A549 (cell line): ENCODE data around the gene CHMP3.

ENCODE experiments used
- CHD4 ChIP-seq: fragments of 200-600 bp; sonication (generic); IDR thresholded peaks from 2 replicates; pipeline ENCODE4 v1.6.1; 2016; ENCODE audit warnings: antibody characterized with exemption, mild to moderate bottlenecking, borderline replicate concordance
- EP300 ChIP-seq, 2 experiments: fragments of >200 bp; sonication (Bioruptor Twin); formaldehyde crosslinking; IDR thresholded peaks; 2 replicates in 1 of 2; 3 replicates in 1 of 2; pipeline ENCODE4 v1.6.1; 2016 to 2017
- ESRRA ChIP-seq: fragments of 150-350 bp; IDR thresholded peaks from 2 replicates; pipeline ENCODE4 v1.6.1; 2014; ENCODE audit warnings: mild to moderate bottlenecking, low read length, borderline replicate concordance
- HDAC2 ChIP-seq: fragments of 200-600 bp; sonication (generic); IDR thresholded peaks from 2 replicates; pipeline ENCODE4 v1.6.1; 2016
- JUN ChIP-seq, 2 experiments: fragments of >200 bp; sonication (Bioruptor Twin); formaldehyde crosslinking; IDR thresholded peaks; 2 replicates in 1 of 2; 3 replicates in 1 of 2; pipeline ENCODE4 v1.6.1; 2016 to 2017
- PHF8 ChIP-seq: fragments of 200-600 bp; sonication (generic); IDR thresholded peaks from 2 replicates; pipeline ENCODE4 v1.6.1; 2016; ENCODE audit warnings: low read depth, mild to moderate bottlenecking, antibody characterized with exemption, moderate library complexity, borderline replicate concordance
- RAD21 ChIP-seq, 2 experiments: fragments of >200 bp in 1 of 2; sonication (Bioruptor Twin) in 1 of 2; formaldehyde crosslinking in 1 of 2; IDR thresholded peaks in 1 of 2; conservative IDR thresholded peaks in 1 of 2; 2 replicates in 1 of 2; 3 replicates in 1 of 2; pipeline ENCODE4 v1.6.1; 2012 to 2018; ENCODE audit warnings: inconsistent platforms in 1 of 2
- SREBF2 ChIP-seq: fragments of 450-650 bp; IDR thresholded peaks from 2 replicates; pipeline ENCODE4 v1.6.1; 2014; ENCODE audit warnings: mild to moderate bottlenecking, moderate library complexity
- ZC3H11A ChIP-seq: fragments of 450-650 bp; IDR thresholded peaks from 2 replicates; pipeline ENCODE4 v1.6.1; 2014; ENCODE audit warnings: antibody characterized with exemption, mild to moderate bottlenecking
- TF ChIP-seq, protein P1 (sequence below): fragments of >200 bp; sonication (Bioruptor Twin); formaldehyde crosslinking; IDR thresholded peaks from 3 replicates; pipeline ENCODE4 v1.5.1; 2016
- TF ChIP-seq, protein P2 (sequence below): IDR thresholded peaks from 2 replicates; pipeline ENCODE4 v1.6.1; 2012
- TF ChIP-seq, protein P3 (sequence below): fragments of 200-600 bp; sonication (generic); IDR thresholded peaks from 2 replicates; pipeline ENCODE4 v1.6.1; 2016; ENCODE audit warnings: antibody characterized with exemption, mild to moderate bottlenecking, moderate library complexity
- TF ChIP-seq, protein P4 (sequence below): fragments of >200 bp; sonication (Bioruptor Twin); formaldehyde crosslinking; IDR thresholded peaks from 2 replicates; pipeline ENCODE4 v1.6.1; 2016

DNA sequence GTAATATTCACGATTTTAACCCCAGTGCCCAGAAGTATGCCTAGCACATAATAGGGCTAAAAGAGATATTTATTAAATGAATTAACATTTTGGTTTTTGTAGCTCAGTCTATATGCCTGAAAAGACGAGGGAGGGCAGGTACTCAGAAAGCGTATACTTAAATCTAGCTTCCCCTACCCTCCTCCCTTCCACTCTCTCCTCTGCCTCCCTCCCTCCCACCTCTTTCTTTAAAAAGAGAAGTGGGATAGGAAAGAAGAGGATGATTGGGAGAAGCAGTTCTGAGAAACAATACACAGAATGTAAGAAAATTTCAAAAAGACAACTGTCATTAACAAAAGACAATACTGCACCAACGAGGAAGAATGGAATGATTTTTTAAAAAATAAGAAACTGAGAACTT, 39.8 kb downstream of the CHMP3 start:
- TF ChIP-seq JUN (IDR thresholded peaks at IDR 0.05) (no peak), CHD4 (no peak), RAD21 (conservative IDR thresholded peaks at IDR 0.05 in 1 of 2, IDR thresholded peaks at IDR 0.05 in 1 of 2) (no peak), EP300 (IDR thresholded peaks at IDR 0.05) (no peak), HDAC2 (no peak), PHF8 (no peak), ZC3H11A (no peak), SREBF2 (no peak), ESRRA (no peak)
- TF ChIP-seq, protein P1, sequence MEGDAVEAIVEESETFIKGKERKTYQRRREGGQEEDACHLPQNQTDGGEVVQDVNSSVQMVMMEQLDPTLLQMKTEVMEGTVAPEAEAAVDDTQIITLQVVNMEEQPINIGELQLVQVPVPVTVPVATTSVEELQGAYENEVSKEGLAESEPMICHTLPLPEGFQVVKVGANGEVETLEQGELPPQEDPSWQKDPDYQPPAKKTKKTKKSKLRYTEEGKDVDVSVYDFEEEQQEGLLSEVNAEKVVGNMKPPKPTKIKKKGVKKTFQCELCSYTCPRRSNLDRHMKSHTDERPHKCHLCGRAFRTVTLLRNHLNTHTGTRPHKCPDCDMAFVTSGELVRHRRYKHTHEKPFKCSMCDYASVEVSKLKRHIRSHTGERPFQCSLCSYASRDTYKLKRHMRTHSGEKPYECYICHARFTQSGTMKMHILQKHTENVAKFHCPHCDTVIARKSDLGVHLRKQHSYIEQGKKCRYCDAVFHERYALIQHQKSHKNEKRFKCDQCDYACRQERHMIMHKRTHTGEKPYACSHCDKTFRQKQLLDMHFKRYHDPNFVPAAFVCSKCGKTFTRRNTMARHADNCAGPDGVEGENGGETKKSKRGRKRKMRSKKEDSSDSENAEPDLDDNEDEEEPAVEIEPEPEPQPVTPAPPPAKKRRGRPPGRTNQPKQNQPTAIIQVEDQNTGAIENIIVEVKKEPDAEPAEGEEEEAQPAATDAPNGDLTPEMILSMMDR: no peak
- TF ChIP-seq, protein P2, sequence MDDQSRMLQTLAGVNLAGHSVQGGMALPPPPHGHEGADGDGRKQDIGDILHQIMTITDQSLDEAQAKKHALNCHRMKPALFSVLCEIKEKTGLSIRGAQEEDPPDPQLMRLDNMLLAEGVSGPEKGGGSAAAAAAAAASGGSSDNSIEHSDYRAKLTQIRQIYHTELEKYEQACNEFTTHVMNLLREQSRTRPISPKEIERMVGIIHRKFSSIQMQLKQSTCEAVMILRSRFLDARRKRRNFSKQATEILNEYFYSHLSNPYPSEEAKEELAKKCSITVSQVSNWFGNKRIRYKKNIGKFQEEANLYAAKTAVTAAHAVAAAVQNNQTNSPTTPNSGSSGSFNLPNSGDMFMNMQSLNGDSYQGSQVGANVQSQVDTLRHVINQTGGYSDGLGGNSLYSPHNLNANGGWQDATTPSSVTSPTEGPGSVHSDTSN: no peak
- TF ChIP-seq, protein P3, sequence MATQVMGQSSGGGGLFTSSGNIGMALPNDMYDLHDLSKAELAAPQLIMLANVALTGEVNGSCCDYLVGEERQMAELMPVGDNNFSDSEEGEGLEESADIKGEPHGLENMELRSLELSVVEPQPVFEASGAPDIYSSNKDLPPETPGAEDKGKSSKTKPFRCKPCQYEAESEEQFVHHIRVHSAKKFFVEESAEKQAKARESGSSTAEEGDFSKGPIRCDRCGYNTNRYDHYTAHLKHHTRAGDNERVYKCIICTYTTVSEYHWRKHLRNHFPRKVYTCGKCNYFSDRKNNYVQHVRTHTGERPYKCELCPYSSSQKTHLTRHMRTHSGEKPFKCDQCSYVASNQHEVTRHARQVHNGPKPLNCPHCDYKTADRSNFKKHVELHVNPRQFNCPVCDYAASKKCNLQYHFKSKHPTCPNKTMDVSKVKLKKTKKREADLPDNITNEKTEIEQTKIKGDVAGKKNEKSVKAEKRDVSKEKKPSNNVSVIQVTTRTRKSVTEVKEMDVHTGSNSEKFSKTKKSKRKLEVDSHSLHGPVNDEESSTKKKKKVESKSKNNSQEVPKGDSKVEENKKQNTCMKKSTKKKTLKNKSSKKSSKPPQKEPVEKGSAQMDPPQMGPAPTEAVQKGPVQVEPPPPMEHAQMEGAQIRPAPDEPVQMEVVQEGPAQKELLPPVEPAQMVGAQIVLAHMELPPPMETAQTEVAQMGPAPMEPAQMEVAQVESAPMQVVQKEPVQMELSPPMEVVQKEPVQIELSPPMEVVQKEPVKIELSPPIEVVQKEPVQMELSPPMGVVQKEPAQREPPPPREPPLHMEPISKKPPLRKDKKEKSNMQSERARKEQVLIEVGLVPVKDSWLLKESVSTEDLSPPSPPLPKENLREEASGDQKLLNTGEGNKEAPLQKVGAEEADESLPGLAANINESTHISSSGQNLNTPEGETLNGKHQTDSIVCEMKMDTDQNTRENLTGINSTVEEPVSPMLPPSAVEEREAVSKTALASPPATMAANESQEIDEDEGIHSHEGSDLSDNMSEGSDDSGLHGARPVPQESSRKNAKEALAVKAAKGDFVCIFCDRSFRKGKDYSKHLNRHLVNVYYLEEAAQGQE: no peak
- TF ChIP-seq, protein P4, sequence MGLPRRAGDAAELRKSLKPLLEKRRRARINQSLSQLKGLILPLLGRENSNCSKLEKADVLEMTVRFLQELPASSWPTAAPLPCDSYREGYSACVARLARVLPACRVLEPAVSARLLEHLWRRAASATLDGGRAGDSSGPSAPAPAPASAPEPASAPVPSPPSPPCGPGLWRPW: no peak
